ENCODE results near the gene FARSA. TPM values are rescaled to one million over a fixed set of nuclear protein-coding genes. Genes with fewer than 3 reads are reported as not detected.

FARSA gene
- total and polyA plus RNA-seq, 2 of the 13 experiments (the other 11 are each of a cell fraction or from before 2014, with no cell fraction given): 25.9 to 72.0 TPM

- TF ChIP-seq, protein P1, sequence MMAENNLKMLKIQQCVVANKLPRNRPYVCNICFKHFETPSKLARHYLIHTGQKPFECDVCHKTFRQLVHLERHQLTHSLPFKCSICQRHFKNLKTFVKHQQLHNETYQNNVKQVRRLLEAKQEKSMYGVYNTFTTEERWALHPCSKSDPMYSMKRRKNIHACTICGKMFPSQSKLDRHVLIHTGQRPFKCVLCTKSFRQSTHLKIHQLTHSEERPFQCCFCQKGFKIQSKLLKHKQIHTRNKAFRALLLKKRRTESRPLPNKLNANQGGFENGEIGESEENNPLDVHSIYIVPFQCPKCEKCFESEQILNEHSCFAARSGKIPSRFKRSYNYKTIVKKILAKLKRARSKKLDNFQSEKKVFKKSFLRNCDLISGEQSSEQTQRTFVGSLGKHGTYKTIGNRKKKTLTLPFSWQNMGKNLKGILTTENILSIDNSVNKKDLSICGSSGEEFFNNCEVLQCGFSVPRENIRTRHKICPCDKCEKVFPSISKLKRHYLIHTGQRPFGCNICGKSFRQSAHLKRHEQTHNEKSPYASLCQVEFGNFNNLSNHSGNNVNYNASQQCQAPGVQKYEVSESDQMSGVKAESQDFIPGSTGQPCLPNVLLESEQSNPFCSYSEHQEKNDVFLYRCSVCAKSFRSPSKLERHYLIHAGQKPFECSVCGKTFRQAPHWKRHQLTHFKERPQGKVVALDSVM (CRISPR knock-in tag; IDR thresholded peaks at IDR 0.05): peak; percentile 74
- TF ChIP-seq HMG20A (CRISPR knock-in tag; IDR thresholded peaks at IDR 0.05; ENCODE audit: borderline replicate concordance) (0 out of 2 replicates have a peak, but pooled peaks have one; percentile 10), SMARCC2 (IDR thresholded peaks at IDR 0.05) (no peak), HNF4A (CRISPR knock-in tag; IDR thresholded peaks at IDR 0.05) (no peak), SIN3B (IDR thresholded peaks at IDR 0.05; ENCODE audit: low read length) (no peak), HNRNPH1 (optimal IDR thresholded peaks at IDR 0.05; ENCODE audit: low read depth, low read length) (no peak), TSC22D2 (CRISPR knock-in tag; IDR thresholded peaks at IDR 0.05; ENCODE audit: borderline replicate concordance) (no peak), ZNF232 (CRISPR knock-in tag; IDR thresholded peaks at IDR 0.05; ENCODE audit: borderline replicate concordance) (no peak), CENPX (CRISPR knock-in tag; IDR thresholded peaks at IDR 0.05) (no peak), ZNF7 (CRISPR knock-in tag; IDR thresholded peaks at IDR 0.05) (no peak), SNAI1 (CRISPR knock-in tag; IDR thresholded peaks at IDR 0.05; ENCODE audit: borderline replicate concordance) (no peak), ZNF30 (CRISPR knock-in tag; IDR thresholded peaks at IDR 0.05) (no peak), KLF6 (CRISPR knock-in tag; IDR thresholded peaks at IDR 0.05) (no peak), ZNF446 (CRISPR knock-in tag; IDR thresholded peaks at IDR 0.05) (no peak), ZBTB21 (CRISPR knock-in tag; IDR thresholded peaks at IDR 0.05) (no peak)
- TF ChIP-seq, protein P2, sequence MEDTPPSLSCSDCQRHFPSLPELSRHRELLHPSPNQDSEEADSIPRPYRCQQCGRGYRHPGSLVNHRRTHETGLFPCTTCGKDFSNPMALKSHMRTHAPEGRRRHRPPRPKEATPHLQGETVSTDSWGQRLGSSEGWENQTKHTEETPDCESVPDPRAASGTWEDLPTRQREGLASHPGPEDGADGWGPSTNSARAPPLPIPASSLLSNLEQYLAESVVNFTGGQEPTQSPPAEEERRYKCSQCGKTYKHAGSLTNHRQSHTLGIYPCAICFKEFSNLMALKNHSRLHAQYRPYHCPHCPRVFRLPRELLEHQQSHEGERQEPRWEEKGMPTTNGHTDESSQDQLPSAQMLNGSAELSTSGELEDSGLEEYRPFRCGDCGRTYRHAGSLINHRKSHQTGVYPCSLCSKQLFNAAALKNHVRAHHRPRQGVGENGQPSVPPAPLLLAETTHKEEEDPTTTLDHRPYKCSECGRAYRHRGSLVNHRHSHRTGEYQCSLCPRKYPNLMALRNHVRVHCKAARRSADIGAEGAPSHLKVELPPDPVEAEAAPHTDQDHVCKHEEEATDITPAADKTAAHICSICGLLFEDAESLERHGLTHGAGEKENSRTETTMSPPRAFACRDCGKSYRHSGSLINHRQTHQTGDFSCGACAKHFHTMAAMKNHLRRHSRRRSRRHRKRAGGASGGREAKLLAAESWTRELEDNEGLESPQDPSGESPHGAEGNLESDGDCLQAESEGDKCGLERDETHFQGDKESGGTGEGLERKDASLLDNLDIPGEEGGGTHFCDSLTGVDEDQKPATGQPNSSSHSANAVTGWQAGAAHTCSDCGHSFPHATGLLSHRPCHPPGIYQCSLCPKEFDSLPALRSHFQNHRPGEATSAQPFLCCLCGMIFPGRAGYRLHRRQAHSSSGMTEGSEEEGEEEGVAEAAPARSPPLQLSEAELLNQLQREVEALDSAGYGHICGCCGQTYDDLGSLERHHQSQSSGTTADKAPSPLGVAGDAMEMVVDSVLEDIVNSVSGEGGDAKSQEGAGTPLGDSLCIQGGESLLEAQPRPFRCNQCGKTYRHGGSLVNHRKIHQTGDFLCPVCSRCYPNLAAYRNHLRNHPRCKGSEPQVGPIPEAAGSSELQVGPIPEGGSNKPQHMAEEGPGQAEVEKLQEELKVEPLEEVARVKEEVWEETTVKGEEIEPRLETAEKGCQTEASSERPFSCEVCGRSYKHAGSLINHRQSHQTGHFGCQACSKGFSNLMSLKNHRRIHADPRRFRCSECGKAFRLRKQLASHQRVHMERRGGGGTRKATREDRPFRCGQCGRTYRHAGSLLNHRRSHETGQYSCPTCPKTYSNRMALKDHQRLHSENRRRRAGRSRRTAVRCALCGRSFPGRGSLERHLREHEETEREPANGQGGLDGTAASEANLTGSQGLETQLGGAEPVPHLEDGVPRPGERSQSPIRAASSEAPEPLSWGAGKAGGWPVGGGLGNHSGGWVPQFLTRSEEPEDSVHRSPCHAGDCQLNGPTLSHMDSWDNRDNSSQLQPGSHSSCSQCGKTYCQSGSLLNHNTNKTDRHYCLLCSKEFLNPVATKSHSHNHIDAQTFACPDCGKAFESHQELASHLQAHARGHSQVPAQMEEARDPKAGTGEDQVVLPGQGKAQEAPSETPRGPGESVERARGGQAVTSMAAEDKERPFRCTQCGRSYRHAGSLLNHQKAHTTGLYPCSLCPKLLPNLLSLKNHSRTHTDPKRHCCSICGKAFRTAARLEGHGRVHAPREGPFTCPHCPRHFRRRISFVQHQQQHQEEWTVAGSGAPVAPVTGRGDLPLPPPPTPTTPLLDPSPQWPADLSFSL (CRISPR knock-in tag; IDR thresholded peaks at IDR 0.05): 0 out of 2 replicates have a peak, but pooled peaks have one; percentile 42
- TF ChIP-seq, protein P3, sequence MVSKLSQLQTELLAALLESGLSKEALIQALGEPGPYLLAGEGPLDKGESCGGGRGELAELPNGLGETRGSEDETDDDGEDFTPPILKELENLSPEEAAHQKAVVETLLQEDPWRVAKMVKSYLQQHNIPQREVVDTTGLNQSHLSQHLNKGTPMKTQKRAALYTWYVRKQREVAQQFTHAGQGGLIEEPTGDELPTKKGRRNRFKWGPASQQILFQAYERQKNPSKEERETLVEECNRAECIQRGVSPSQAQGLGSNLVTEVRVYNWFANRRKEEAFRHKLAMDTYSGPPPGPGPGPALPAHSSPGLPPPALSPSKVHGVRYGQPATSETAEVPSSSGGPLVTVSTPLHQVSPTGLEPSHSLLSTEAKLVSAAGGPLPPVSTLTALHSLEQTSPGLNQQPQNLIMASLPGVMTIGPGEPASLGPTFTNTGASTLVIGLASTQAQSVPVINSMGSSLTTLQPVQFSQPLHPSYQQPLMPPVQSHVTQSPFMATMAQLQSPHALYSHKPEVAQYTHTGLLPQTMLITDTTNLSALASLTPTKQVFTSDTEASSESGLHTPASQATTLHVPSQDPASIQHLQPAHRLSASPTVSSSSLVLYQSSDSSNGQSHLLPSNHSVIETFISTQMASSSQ (IDR thresholded peaks at IDR 0.05; ENCODE audit: low read depth): no peak
- TF ChIP-seq, protein P3 (CRISPR knock-in tag; IDR thresholded peaks at IDR 0.05; ENCODE audit: borderline replicate concordance): no peak
Observed at GRCh38 chr19:12965017-12965811, 31.7 kb upstream of the FARSA start (continued).

Data from HepG2 (cell line).